GM21515 (cell line): ENCODE results near the gene IRAK1.

Experiments used
- ATAC-seq: cut with Tn5 transposase; IDR thresholded peaks from one replicate; pipeline ENCODE4 v1.9.1; 2021; ENCODE audit not compliant: unreplicated experiment

The IRAK1 gene

DNA sequence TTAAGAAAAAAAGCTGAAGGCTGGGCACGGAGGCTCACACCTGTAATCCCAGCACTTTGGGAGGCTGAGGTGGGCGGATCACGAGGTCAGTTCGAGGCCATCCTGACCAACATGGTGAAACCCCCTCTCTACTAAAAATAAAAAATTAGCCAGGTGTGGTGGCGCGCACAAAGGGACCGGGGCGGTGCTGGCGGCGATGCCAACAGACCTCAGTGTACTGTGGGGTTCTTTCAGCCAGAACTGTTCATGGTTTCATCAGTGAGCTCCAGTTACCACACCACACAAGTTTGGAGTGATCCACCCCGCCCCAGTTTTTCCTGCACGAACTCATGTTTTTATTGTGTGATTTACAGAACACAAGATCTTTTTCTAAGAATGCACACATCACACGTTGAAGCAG, 21.2 kb upstream of the IRAK1 start:
- ATAC-seq = no peak

DNA sequence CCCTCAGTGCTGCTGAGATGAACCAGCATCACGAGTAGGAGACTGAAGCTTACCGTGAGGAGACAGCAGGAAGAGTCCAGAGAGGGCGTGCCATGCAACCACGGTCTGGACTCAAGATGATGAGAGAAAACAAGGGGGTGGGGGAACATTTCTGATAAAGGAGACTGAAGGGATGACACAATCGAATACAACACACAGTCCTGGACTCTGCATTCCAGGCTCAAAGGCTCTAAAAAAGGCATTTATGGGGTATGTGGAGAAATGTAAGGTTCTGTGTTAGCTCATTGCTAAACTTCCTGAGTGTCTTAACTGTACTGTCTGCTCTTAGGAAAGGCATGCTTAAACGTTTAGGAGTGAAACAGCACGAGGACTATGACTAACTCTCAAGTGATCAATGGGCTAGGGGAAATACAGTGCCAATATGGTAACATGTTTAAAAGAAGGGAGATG, 20.6 kb upstream of the IRAK1 start:
- no peak for ATAC-seq

DNA sequence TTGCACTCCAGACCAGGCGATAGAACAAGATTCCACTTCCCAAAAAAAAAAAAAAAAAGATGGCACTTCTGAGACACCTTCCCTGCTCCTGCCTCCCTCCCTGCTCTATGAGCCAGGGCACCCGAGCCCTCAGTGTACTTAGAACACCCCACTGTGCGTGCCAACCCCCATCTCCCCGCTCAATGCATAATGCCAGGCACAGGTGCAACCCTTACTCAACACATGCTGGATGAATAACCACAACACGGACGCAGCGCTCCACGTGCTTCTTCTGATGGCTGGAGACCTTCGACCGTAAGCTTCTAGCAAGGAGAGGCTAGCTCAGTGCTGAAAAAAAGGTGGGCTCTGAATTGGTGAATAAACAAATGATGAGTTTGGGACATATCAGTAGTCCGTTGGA, 19.9 kb upstream of the IRAK1 start:
- no peak for ATAC-seq

DNA sequence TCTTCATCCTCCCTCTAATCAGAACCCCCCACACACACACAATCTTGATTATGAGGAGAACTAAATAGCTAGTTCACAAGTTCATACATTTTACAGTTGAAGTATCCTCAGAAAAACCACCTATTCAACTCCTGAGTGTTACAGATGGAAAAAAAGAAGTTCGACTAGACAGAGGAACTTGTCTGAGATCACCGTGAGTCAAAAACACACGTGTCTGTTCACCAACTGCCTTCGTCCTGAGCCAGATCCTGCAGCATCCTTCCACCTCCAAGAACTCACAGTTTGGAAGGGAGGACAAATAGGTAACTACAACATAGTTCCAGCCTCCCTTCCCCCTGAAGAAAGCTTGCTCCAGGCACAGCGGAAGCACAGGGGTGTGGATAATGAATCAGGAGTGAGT, 19.0 kb upstream of the IRAK1 start:
- no peak for ATAC-seq

DNA sequence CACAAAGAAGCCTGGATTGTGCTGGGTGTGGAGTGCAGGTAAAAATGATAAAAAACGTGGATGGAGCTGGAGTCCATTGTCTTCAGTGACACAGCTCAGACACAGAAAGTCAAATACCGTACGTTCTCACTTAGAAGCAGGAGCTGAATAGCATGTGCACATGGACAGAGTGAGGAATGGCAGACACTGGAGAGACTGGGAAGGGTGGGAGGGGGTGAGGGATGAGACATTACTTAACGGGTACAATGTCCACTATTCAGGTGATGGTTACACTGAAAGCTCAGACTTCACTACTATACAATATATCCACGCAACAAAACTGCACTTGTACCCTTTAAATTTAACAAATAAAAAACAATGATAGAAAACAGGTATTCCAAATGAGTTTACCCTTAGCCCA, 18.1 kb upstream of the IRAK1 start:
- ATAC-seq = no peak

DNA sequence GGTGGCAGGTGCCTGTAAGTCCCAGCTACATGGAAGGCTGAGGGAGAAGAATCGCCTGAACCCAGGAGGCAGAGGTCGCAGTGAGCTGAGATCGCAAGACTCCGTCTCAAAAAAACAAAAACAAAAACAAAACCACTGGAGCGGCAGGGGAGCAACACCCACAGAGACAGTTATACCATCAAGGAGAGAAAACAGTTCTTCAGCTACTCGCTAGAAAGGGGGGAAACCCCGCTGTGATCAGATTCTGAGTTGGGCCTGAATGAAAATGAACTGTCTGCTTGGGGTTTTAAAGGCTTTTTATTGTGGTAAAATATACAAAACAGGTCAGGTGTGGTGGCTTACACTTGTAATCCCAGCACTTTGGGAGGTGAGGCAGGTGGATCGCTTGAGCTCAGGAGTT, 16.8 kb upstream of the IRAK1 start:
- no peak for ATAC-seq

DNA sequence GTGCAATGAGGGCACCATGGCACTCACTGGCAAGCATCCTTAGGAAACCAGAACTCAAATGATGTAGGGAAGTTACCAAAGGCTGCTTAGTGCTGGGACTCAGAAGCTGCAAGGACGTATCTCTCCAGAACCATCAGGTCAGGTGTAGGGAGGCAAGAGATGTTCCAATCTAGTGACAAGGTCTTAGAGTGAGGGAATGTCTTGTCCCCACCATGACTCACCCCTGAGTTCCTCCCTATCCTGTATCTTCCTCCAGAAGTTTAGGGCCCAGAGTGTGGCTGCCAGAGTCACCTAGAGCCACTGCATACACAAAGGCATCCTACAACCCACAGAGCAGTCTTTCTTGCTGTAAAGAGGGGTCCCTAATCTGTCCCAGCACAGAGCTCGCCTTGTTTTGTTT, 14.1 kb upstream of the IRAK1 start:
- no peak for ATAC-seq

DNA sequence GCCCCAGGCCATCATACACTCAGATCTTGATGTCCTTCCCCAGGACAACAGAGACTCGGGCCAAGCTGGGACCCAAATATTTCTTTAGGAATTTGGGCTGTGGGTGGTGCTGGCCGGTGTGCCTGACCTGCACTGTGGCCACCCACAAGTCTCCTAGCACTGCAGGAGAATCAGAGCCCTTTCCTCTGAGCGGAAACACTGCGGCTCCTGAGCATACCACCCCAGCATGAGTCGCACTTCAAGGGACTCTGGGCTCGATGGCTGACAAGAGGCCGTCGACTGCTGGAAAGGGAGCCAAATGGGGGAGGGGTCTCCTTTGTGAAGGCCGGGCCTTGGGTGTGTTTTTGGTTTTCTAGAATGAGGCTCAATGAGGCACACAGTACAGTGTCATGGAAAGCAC, 13.0 kb upstream of the IRAK1 start:
- no peak for ATAC-seq

DNA sequence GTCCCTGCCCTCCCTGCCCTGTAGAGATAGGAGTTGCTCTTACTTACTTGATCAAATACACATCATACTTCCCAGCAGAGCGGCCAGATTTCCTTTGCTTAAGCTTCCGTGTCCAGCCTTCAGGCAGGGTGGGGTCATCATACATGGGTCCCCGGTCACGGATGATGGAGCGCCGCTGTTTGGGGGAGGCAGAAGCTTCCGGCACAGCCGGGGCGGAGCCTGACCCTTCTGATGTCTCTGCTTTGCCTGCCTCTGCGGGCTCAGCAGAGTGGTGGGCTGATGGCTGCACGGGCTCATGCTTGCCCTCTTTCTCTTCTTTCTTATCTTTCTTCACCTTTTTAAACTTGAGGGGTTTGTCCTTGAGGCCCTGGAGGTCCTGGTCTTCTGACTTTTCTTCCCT, 12.5 kb upstream of the IRAK1 start:
- no peak for ATAC-seq

DNA sequence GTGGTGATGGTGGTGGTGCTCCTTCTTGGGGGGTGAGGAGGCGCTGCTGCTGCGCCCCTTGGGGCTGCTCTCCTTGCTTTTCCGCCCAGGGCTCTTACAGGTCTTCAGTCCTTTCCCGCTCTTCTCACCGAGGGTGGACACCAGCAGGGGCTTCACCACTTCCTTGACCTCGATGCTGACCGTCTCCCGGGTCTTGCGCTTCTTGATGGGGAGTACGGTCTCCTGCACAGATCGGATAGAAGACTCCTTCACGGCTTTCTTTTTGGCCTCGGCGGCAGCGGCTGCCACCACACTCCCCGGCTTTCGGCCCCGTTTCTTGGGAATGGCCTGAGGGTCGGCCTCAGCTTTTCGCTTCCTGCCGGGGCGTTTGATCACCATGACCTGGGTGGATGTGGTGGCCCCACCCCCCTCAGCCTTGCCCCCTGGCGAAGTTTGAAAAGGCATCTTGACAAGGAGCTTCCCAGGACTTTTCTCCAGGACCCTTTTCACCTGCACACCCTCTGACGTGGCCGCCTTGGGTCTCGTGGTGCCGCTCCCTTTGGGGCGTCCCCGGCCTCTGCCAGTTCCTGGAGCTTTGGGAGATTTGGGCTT, 11.1 kb upstream of the IRAK1 start:
- no peak for ATAC-seq

DNA sequence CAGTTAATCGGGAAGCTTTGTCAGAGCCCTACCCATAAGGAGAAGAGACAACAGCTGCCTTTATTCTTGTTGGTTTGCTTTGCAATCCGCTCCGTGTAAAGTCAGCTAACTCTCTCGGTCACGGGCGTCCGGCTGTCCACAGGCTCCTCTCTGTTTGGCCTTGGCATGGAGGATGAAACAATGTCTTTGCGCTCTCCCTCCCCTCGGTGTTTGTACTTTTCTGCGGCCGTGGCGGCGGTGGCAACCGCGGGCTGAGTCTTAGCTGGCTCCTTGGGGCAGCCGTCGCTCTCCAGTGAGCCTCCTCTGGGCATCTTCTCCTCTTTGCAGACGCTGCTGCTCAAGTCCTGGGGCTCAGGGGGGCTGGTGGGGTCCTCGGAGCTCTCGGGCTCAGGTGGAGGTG, 10.6 kb upstream of the IRAK1 start:
- no peak for ATAC-seq

DNA sequence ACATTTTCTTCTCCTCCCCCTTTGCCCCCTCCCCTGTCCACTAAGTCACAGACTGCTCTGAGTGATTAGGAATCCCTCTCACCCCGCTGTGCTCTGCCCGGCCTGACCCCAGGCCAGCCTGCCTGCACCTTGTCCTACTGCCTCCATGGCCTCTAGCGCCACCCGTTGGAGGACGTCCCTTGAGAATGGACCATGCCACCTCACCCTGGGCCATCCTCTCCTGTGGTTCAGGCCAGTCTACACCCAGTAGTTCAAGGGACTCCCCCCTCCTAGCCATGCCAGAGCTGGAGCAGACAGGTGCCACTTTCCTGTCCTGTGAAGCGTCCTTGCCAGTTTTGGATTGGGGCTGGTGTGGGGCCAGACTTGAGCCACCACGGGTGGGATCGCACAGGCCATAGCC, 9.7 kb upstream of the IRAK1 start:
- no peak for ATAC-seq

DNA sequence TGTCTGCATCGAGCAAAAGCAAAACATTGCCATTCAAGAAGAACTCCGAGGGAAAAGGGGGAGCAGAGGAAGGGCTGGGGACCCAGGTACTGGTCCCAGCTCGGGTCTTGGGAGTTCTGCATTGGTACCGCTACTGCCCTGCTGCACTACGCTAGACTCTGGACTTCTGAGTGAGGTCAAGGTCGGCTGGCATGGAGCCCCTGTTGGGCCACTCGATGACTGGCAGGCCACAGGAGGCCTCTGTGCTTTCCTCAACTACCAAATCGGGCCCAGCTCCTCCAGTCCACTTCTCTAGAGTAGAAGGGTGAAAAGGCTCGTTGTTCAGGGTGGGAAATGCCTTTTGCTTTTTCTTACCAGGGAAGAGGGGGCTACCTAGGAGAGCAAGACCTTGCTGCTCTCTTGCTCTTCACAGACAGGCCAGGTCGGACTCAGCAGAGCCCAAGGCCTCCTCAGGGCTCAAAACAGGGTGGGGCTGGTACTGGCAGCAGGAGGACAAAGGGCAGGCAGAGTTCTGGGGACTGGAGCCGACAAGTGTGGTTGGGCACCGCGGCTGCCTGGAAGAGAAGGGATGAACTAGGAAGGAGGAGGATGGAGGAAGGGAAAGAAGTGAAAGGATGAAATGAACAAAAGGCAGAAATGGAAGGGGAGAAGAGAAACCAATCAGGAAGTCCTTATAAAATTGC, 8.9 kb upstream of the IRAK1 start:
- ATAC-seq = no peak

DNA sequence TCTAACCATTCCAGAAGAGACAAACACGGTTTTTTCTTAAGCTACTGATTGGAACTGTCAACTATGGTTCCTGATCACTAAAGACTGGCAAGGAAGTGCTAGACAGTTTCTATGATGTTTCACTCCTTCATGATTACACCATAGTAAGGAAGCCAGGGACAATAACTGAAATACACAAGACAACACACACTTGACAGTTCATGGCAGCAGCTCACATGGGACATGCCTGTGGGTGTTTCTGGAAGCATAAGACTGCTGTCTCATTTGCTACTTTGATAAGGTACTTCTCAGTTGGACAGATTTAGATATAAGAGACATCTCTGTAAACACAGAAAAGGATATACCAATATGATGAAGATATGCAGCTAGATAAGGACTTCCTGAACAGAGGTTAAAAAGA, 8.3 kb upstream of the IRAK1 start:
- no peak for ATAC-seq

DNA sequence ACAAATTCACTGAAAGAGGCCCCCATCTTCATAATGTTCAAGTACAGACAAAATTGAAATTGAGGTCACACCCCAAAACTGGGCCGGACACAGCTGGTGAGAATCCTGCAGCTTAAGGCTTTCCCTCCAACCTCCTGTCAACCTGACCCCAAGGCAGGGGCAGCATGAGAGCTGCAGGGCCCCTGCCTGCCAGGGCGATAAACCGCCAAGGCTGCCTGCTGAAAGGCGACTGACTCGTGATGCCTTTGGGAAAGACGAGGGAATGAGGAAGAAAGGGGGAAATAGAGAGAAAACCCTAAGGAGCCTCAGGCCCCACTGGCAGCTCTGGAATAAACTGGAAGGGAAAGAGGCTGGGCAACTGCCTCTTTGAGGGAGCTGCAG, 7.3 kb upstream of the IRAK1 start:
- ATAC-seq = no peak

DNA sequence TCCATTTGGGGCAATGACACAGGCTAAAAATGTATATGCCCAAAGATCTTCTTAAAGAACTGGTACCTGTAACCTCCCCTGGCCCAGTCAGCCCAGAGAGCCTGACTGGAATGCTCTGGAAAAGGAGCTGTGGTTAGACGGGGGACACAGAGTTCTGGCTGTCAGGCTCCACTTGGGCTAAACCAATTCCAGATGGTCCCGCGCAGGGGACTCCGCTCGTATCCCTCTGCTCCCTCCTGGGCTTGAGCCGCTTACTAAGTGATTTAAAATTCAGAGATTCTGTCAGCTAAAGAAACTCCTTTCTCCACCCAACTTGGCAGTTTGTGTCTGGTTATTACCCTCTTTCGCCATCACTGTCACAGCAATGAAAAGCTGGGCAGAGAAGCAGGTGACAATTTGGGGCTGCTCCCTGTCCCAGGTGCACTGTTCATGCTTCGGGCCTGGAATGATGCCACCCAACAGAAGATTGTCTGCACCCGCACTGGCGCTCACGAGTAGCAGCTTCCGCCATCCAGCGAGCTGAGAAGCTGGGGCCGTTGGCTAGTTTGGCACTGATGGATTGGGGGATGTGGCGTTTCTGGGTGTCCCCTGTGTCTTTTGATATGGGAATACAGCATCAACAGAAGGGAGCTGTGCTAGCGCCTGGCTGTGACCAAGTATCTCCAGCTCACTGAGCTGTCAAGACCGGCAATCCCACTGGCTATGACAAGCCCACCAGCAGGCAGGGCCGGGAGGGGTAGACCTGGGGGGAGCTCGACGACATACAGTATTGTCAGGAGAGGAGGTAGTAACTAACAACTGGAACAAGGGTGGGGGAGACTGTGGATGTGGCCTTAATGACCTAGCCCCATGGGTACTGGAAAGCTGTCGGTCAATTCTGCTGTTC, 6.7 kb upstream of the IRAK1 start:
- no peak for ATAC-seq

DNA sequence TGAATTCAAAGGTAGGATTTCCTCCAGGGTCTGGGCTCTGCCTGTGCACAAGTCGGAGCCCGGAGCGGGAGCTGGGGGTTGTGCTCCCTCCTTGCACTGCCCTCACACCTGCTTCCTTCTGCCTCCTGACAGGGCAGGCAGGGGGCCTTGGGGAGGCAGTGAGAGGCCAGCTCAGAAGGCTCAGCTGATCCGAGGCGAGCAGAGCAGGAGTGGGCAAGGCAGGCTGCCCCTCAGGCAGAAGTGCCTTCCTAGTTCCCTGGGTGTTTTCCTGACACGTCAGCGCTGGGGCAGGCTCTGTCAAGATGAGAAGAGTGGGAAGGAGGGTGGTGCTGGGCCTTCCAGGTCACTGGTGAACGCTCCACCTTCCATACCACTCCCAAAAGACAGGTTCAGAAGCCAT, 5.5 kb upstream of the IRAK1 start:
- no peak for ATAC-seq

DNA sequence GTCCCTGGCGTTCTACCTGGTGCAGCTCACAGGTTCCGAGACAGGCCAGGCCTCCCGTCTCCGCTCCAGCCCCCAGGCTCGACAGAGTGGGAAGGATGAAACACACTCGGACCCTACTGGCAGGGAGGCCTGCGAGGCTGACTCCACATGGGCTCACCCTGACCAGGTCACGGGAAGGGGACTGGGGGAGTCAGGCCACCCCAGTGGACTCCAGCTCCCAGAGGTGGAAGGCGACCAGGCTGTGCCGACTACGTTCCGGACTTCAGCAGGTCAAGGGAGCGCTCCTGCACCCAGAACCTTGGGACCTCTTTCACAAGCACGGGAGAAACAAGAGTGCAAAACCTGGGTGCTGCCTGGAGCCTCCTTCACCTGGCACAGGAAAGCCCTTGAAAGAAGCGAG, 4.6 kb upstream of the IRAK1 start:
- ATAC-seq = no peak

DNA sequence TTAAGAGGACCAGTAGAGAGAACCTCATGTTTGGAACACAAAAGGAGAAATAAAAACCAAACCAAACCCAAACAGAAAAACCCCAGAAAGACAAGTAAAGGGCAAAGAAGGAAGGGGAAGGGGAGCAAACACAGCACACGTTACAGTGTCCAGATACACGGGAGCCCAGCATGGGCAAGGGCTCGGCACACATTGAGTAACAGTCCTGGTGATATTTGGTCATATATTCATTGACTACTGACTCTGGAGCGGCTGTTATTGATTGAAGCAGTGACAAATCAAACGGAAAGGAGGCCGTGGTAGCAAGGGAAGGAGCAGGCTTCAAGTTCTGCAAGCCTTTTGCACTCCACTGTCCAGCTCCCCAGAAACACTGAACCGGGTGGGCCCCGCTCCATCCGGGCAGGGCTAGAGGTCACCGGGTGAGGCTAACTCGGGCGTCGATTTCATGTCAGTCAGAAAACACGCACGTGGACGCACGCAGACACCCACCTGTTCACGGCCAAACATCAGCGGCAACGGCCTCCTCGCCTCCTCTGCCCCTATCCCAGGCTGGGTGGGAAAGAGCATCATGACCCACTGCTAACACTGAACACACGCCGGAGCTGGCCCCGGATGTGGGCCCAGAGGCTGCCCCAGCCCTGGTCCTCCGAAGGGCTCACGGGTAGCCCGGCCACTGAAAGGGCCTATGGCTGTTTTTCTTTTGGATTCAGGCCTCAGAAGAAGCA, 3.7 kb upstream of the IRAK1 start:
- no peak for ATAC-seq

DNA sequence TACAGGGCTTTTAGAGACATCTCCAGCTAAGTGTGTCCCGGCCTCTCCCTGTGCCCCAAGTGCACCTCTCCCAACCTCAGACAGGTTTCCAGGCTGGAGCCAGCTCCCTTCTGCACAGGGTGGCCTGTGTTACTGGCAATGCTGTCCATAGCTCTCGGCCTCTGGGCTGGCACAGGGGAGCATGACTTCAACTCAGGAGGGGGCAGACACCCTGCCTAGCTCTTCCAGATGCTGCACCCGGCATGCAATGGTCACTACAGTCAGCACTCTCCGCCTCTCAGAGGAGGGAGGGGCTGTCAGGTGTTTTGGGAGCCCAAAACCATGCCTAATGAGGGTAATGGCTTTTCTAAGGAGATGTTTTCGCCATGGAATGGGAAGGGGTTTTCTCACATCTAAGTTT, 2.4 kb upstream of the IRAK1 start:
- no peak for ATAC-seq

DNA sequence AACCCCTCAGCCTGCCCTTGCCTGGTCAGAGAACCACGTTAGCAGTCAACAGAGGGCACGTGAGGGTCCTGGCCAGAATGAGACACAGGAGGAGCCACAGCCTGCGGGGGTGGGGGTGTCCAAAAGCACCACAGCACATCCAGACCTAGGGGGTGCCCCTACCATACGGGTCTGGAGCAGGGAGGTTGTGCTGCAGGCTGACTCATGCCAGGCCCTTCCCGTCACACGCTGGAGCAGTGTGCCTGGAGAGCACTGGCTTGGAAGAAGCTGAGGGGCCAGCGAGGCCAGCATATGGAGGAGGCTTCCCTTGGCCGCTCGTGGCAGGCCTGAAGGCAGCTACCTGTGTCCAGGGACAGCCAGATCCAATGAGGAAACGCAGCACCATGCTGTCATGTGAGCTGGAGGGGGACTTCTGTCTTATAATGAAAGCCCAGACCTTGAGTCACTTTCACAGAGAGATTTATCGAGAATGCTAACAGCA, 1.5 kb upstream of the IRAK1 start:
- ATAC-seq = no peak
